RCC 7860 (cell line): Measurements from ENCODE around the gene MTRF1L.
A peak's percentile ranks its signal among the peaks of the same experiment; 100 is the strongest.
"Not testable (repeated sequence)": the region's sequence is repeated elsewhere in the genome, so short reads cannot be mapped to it uniquely, and the experiment has no call there.

Source experiments
- DNase-seq: peaks from one replicate; pipeline ENCODE4 v3.0.0-alpha.2; 2015; ENCODE audit warnings: low spot score
- FAIRE-seq: peaks from 2 replicates; lab custom pipeline; 2012; peaks lifted over from hg19 to GRCh38; lab: Jason Lieb, UNC

The MTRF1L gene

DNA sequence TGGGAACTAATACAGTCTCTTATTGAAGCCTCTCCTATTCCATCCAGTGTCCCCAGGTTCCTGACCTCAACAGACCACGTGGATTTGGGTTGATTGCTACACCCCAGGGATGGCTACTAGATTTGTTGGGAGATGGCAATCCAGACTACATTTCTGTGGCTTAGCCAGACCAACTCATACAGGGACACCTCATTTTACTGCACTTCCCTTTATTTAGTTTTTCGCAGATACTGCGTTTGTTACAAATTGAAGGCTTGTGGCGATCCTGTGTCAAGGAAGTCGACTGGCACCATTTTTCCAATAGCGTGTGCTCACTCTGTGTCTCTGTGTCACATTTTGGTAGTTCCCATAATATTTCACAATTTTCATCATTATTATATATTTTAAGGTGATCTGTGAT lies 10.3 kb upstream of the MTRF1L start:
- FAIRE-seq (no peak), DNase-seq (no peak)

DNA sequence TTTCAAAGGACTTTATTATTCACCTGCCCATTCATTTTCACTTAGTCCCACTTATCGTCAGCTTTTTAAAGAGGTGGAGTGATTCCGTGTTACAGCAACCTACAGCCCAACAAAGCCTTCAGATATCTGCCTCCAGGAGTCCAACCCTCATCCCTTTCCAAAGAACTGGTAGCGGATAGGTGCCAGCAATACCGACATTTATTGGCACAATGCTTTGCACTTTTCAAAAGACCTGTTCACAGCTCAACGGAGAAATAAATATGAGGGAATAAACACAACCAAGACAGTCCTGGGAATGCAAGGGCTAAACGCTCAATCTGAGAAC lies 819 bp upstream of the MTRF1L start:
- DNase-seq (no peak), FAIRE-seq (no peak)

DNA sequence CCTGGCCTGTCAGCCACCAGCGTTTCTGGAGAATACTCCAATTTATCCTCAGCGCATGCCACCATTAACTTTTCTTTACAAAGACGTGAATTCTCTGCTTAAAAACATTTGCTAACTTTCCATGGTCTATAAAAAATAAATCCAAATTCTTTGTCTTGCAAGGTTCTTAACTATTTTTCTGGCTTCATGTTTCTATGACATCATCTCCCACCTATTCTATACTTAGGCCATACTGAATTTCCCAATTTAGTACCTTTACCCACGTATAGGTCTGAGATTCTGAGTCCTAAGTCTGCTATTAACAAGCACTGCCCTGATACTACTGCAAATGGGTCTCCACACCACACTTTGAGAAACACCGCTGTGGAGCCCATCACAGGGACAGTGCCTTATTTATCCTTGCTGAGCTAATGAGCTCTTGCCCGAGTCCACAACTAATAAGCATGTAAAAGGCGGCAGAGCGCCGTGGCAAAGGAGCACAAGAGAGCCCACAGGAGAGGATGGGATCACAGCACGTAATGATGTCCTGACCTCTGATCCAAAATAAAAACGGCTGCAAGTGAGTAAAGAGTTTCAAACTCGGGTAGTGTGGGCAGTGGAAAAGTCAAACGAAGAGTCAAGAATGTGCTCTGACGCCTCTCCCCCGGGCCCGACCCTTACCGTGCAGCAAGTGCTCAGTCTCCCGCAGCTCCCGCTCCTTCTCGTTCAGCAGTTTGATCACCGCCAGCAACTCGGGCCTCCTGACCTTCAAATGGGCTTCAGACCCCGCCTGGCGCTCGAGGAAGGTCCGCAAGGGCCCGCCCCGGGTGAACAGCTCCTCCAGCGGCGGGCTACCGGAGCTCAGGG lies 519 bp downstream of the MTRF1L start:
- FAIRE-seq (no peak), DNase-seq (no peak)

DNA sequence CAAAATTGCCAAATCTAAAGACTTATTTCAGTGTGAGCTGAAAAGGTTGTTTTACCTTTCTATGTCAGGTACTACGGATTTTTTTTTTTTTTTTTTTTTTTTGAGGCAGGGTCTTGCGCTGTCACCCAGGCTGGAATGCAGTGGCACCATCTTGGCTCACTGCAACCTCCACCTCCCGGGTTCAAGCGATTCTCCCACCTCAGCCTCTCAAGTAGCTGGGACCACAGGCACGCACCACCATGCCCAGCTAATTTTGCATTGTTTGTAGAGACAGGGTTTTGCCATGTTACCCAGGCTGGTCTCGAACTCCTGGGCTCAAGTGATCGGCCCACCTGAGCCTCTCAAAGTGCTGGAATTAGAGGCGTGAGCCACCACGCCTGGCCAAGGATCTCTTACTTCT lies 1.7 kb downstream of the MTRF1L start:
- FAIRE-seq, result not testable (repeated sequence)

DNA sequence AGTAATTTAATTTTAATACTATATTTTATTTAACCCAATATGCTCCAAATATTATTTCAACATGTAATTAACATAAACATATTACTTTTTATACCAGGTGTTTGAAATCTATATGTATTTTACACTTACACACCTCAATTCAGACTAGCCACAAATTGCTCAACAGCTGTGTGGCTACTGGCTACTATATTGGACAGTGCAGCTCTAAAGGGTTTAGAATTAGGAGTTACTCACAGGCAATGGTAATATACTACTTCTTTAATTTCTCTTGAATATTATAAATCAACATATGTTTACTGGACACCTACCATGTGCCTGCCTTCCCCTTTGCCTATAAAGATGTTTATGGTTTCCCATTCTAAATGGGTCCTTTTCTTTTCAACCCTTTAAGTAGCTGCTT lies 2.3 kb downstream of the MTRF1L start:
- FAIRE-seq (no peak), DNase-seq (no peak)

More for the DNA sequence above, 1.7 kb downstream of the MTRF1L start:
- DNase-seq, result not testable (repeated sequence)

DNA sequence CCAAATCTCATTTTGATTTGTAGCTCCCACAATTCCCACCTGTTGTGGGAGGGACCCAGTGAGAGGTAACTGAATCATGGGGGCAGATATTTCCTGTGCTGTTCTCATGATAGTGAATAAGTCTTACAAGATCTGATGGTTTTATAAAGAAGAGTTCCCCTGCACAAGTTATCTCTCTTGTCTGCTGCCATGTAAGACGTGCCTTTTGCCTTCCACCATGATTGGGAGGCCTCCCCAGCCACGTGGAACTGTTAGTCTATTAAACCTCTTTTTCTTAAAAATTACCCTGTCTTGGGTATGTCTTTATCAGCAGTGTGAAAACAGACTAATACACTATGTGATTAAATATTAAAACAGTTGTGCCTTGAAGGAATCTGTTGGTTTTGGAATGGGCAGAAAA lies 3.0 kb downstream of the MTRF1L start:
- DNase-seq, FAIRE-seq: not testable (repeated sequence)

DNA sequence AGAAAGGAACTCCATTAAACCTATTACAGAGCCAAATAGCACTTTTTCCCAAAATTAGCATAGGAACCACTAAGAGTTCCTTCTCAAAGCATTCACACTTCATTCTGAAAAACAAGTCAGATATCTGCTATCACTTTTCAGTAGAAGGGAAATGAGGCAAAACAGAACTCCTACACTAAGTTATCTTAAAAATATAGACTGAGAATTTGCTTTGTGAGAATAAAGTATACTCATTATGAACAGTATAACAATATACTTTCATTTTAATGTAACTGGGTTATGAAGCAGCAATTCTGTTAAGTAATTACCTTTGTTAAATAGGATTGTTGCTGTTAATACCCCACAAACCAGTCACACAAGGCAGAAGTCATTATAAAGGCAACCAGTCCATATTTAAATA lies 8.7 kb downstream of the MTRF1L start:
- no peak for FAIRE-seq

DNA sequence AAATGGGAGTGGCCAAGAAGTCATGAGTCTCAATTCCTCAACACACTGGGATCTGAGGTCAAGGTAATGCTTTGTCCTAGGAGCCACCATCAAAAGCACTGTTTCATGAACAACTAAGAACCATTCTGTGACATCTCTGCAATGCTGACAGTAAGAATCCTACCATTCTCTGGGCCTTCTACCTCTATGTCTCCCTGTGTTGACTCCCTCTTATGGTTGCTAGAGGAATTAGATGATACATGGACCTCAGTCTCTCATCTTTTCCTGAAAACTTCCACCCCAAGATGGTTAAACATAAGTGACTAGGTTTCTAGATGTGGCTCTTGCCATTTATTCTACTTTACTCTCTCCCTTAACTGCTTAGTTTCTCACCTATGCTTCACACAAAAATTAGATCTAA lies 9.1 kb downstream of the MTRF1L start:
- FAIRE-seq (no peak), DNase-seq (no peak)

More for the DNA sequence above, 8.7 kb downstream of the MTRF1L start:
- no peak for DNase-seq

DNA sequence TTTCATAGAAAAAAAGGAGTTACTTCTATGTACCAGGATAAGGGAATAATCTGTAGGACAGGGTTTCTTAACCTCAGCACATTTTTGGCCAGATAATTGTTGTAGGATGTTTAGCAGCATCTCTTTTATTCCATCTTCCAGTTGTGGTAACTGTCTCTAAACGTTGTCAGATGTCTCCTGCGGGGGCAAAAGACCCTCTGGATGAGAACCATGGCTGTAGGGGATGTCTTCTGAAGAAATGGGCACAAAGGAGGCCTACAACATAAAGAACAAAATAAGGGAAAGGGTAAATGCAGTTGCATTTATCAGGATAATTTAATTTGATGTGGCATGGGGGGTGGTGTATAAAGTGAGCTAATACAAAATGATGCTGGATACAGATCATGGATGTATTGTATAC lies 15.5 kb downstream of the MTRF1L start:
- DNase-seq (no peak), FAIRE-seq (no peak)

DNA sequence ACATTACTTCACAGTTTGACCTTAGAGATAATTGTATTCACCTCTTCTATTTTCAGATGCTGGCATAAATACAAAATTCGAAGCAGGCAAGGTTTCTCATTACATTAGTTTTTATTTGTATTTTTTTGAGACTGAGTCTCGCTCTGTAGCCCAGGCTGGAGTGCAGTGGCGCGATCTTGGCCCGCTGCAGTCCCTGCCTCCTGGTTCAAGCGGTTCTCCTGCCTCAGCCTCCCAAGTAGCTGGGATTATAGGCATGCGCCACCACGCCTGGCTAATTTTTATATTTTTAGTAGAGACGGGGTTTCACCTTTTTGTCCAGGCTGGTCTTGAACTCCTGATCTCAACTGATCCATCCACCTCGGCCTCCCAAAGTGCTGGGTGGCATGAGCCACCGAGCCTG lies 17.2 kb downstream of the MTRF1L start:
- not testable (repeated sequence) for DNase-seq

DNA sequence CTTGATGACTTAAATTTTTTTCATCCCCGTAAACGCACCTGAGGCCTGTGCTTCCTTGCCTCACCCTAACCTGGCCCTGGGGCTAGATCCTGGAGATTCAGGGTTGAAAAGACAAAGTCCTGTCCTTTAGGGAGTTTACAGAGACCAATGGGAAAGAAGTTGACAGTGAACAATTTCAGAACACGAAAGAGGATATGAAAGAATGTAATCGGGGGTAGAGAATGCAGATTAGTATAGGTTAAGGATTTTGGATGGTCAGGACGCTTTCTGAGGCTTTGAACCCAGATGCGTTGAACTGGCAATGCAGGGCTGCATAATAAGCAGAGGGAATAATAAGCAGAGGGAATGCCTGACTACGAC lies 18.0 kb downstream of the MTRF1L start:
- DNase-seq, result no peak
- no peak for FAIRE-seq

More for the DNA sequence above, 17.2 kb downstream of the MTRF1L start:
- FAIRE-seq, result not testable (repeated sequence)

DNA sequence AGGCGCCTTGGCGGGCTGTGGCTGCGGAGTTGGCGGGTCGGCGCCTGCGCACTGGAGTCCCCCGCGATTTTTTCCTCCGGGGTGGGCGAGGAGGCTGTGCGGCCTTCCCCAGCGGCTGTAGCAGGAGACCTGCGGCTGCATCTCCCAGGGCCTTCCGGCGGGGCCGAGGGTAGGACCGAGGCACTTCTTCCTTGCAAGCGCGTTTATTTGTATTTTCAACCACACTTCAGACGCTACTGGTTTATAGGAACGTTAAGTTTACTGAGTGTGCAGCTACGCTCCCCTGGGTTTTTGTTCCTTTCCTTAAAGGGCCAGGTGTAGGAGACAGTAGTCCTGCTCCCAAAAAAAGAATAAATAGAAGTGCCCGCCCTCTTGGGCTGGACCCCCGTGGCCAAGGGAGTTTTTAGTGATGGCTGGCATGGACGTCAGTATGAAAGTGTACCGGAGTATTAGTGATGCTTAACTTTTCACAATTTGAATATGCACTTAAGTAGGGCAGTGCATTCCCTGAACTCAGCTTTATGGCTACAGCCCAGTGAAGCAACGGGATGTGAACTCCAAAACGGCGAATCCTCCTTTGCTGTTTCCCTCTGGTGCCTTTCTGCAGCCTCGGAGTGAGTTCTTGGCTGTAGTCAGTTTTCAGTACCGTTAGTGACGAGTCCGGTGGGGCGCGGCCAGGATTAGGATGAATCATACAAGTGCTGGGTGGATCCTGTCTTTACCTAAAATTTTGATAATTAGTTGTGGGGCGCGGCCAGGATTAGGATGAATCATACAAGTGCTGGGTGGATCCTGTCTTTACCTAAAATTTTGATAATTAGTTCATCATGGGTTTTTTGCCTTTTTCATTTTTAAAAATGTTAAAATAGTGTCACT lies 18.6 kb downstream of the MTRF1L start:
- peak; percentile 55 for DNase-seq
- FAIRE-seq, result peak; percentile 80

DNA sequence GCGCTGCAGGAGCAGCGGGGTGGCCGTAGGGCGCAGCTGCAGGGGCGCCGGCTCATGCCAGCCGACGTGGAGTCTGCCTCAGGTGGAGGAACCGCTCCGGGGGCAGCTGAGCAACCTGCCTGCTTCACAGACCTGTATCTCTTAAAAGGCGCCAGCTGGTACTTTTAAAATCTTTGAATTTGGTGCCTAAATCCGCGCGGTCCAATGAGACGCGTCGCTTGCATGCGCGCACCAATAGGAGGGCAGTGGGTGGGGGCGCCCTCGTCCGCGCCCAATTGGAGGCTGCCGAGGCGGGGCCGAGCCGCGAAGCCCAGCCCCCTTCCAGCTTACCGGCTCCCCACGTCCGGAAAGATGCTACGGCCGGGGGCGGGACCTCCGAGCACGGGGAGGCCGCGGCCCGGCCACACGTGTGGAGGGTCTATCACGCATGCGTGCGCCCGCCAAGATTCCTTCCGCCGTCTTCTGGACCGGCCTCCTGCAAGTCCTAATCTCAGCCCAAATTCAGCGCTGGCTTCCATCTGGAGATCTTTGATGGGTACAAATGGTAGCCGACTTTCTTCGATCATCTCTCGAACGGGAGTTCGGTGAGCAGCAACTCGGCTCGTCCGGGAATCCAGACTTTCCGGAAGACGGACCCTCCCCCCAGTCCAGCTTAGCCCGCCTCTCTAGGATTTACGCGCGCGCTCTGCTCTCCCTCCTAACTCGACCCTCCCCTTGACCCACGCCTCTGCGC lies 19.4 kb downstream of the MTRF1L start, which contains the start of gene FBXO5:
Gene FBXO5, minus strand, starts transcription at position 138 of the 733 bp plus-strand sequence. Its CDS starts 82 bp downstream, at position 56.
- FAIRE-seq (peak; percentile 65), DNase-seq (peak; percentile 92)

DNA sequence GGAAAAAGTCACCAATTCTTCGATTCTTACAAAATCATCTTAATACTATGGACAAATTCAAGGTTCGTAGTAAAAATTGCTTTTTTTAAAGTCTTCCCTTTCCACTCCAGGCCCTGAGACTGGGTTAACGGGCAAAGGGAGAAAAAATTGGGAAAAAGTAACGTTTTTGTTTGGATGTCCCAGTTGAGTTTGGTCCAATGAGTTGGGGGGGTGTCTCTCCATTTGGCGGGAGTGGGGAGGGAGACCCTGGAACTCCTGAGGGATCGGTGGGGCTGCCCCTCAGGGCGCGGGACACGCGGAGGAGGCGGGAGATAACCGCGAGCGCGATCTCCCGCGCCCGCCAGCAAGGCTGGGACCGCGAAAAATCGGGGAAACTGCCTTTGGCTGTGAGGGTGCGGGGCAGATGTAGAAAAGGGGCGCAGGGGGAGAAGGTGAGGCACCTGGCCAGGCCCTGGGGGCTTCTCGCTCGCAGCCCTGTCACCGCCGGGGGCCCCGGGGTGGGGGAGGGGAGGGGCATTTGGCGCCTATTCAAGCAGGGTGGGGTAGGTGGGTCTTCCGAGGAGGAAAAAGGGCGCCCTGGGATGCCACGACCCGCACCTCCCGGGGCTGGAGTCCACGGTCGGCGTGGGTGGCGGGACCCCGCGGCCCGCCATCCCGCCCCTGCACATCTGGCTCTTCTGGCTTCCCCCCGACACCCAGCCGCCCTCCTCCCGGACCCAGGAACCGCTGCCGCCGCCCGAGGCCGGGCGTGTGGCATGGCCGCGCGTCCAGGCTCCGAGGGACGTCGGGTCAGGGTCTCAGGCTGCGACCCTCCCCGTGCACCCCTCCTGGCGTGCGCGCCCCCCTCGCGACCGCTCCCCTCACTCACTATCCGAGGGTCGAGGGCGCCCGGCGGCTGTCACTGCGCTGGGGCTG lies 20.3 kb downstream of the MTRF1L start:
- DNase-seq, result no peak
- no peak for FAIRE-seq

DNA sequence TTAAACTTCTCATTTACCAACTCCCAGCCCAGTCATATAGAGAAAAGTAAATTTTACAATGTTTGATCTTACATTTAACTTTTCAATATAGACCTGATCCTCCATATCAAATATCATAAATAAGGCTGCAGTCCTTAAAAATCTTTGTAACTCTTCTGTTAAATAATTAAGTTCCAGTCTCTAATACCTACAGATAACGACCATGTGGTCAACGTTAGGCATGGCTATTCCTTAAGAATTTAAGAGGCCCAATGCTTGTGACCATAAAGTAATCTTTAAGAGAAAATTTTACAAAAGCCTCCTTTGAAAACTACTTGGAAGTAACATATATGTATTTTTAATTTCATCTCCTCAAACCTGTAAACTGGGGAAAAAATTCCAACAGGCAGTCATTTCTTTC lies 21.3 kb downstream of the MTRF1L start:
- FAIRE-seq (no peak), DNase-seq (no peak)

DNA sequence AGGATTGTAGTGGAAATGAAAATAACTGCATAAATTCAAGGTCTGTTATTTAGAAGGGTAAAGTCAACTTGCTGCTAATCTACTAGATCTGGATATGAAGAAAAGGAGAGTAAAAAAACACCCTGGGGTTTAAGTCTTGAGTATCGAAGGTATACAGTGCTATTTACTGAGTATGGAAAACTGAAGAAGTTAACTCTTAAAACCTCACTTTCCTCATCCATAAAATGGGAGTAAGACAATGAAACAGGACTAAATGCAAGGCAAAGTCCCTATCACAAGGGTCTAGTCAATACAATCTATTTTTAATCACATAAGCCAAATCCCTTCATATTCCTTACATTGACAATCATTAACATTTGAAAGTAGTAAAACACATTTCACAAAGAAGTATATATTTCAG lies 21.9 kb downstream of the MTRF1L start:
- DNase-seq, result no peak
- no peak for FAIRE-seq

DNA sequence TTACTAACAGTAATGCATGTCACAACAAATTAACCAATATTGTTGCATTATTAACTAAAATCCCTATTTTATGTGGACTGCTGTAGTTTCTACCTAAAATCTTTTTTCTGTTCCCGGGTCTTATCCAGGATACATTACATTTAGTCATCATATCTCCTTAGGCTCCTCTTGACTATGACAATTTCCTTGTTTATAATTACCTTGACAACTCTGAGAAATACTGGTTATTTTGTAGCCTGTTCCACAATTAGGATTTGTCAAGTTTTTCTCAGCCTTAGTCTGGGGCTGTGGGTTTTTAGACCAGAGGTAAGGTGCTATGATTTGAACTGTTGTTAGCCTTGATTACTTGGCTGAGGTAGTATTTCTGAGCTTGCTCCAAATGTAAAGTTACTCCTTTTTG lies 23.4 kb downstream of the MTRF1L start:
- no peak for FAIRE-seq
- DNase-seq, result no peak

DNA sequence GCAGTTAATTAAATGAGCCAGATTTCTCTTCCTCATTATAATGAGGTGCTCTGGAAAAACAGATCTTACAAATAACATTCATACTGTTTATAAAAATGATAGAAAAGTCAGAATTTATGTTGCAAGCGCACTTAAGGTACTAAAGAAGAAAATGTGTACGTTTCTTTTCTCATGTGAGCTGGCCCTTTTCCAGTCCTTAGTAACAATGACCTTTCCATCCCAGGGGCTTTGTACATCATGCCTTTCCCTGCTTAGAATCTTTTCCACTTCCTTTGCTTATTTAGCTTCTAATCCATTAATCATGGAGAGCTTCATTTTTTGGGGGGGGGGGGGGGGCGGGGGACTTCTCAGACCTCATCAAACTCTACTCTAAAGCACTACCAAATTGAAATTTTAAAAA lies 24.5 kb downstream of the MTRF1L start:
- no peak for FAIRE-seq
- no peak for DNase-seq

DNA sequence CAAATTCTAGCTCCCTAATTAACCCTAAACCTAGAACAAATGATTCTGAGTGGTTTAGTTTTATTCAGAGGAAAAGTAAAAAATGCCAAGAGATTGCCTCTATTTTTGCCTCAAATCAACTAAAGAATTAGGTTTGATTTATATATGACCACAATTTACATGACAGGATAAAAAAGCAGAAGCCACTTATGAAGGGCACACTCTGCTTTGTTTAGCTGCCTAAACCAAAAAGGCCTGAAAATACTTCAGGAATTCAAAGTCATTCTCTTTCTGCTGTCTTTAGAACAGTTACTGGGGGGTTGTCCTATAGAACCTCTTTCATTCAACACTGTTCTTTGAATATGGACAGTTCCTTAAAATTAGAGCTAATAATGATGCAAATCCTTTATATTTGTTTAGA lies 25.0 kb downstream of the MTRF1L start:
- DNase-seq (no peak), FAIRE-seq (no peak)

DNA sequence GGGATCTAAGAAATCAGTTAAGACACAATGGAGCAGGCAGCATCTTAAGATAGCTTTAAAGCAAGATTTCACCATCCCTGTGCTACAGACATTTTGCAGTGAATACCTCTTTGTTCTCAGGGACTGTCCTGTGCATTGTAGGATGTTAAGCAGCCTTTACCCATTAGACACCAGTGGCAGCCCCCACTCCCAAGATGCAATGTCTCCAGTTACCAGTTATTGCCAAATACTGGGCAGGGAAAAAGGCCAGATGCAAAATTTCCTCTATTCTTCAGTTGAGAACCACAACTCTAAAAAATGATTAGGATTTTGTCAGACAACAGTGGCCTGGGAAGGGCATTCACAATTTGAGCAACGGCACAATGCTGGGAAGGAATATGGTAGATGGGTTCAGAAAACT lies 25.8 kb downstream of the MTRF1L start:
- DNase-seq, result no peak
- FAIRE-seq, result no peak
